H7 (cell line): ENCODE data around the gene STMN3. TPM values are rescaled to one million over a fixed set of nuclear protein-coding genes. Genes with fewer than 3 reads are reported as not detected.
"Not testable (repeated sequence)": the region's sequence is repeated elsewhere in the genome, so short reads cannot be mapped to it uniquely, and the experiment has no call there.

ENCODE experiments used
- DNase-seq: peaks from one replicate; pipeline ENCODE4 v3.0.0; 2012
- H3K27me3 ChIP-seq: 2 replicates; pipeline ENCODE4 v1.6.0; 2011; ENCODE audit warnings: mild to moderate bottlenecking, low read length; ENCODE audit not compliant: control insufficient read depth, insufficient read depth
- H3K36me3 ChIP-seq: replicated peaks from 2 replicates; pipeline ENCODE4 v1.5.1; 2011; ENCODE audit warnings: low read length; ENCODE audit not compliant: control insufficient read depth, insufficient read depth
- H3K4me3 ChIP-seq: 2 replicates; pipeline ENCODE4 v1.5.1; 2011; ENCODE audit warnings: low read depth, mild to moderate bottlenecking, control low read depth, low read length, moderate library complexity; ENCODE audit not compliant: insufficient read depth
- total RNA-seq: library from RNA; depleted of rRNA; stranded (reverse); fragments of >200 nt; shearing (Covaris generic); gene quantifications from 2 replicates; pipeline ENCODE4 v1.2.3, GENCODE V29; 2014

The STMN3 gene
- total RNA-seq, 1 experiment from 2014 or later: 32.7 TPM

- H3K4me3 ChIP-seq: no peak overlapping the region
- H3K27me3 ChIP-seq: no peaks in the 10 kb centered on the region
- DNase-seq: no peak
- peaks cover 7% of the 10 kb centered on the region for H3K36me3 ChIP-seq
Measured at GRCh38 chr20:63617092-63617875, 35.9 kb downstream of the STMN3 start.

- H3K4me3 ChIP-seq, DNase-seq, H3K36me3 ChIP-seq, H3K27me3 ChIP-seq: not testable (repeated sequence)
Measured at GRCh38 chr20:63613863-63614594, 39.2 kb downstream of the STMN3 start.

GRCh38 chr20:63612276-63612931 is 40.8 kb downstream of the STMN3 start:
- Histone ChIP-seq H3K27me3 (no peaks in the 10 kb centered on the region), H3K36me3 (peaks cover 2% of the 10 kb centered on the region), H3K4me3 (no peak overlapping the region)
- no peak for DNase-seq

- Histone ChIP-seq H3K4me3 (no peak overlapping the region), H3K27me3 (no peaks in the 10 kb centered on the region), H3K36me3 (peaks cover 2% of the 10 kb centered on the region)
- DNase-seq: no peak
Measured at GRCh38 chr20:63611646-63612045, 41.6 kb downstream of the STMN3 start.

GRCh38 chr20:63610581-63611435 is 42.4 kb downstream of the STMN3 start:
- DNase-seq: no peak
- no peaks in the 10 kb centered on the region; the same call in none of the 2 replicates for H3K36me3 ChIP-seq
- H3K4me3 ChIP-seq: no peak overlapping the region
- no peaks in the 10 kb centered on the region for H3K27me3 ChIP-seq

GRCh38 chr20:63606686-63607085 is 46.5 kb downstream of the STMN3 start:
- H3K36me3 ChIP-seq: peaks cover 5% of the 10 kb centered on the region
- DNase-seq: no peak
- no peak overlapping the region for H3K4me3 ChIP-seq
- H3K27me3 ChIP-seq: no peaks in the 10 kb centered on the region

- no peak for DNase-seq
- H3K27me3 ChIP-seq: no peaks in the 10 kb centered on the region
- H3K4me3 ChIP-seq: no peak overlapping the region
- H3K36me3 ChIP-seq: peaks cover 8% of the 10 kb centered on the region
Measured at GRCh38 chr20:63602321-63602720, 50.9 kb downstream of the STMN3 start.

- H3K36me3 ChIP-seq, H3K4me3 ChIP-seq, DNase-seq, H3K27me3 ChIP-seq: not testable (repeated sequence)
Measured at GRCh38 chr20:63601679-63602078, 51.5 kb downstream of the STMN3 start.

- no peak for DNase-seq
- Histone ChIP-seq H3K4me3 (no peak overlapping the region), H3K36me3 (peaks cover 8% of the 10 kb centered on the region), H3K27me3 (no peaks in the 10 kb centered on the region)
Measured at GRCh38 chr20:63599396-63600050, 53.7 kb downstream of the STMN3 start.

GRCh38 chr20:63598479-63599395 is 54.5 kb downstream of the STMN3 start:
- H3K36me3 ChIP-seq: peaks cover 8% of the 10 kb centered on the region
- peak; percentile 56 for DNase-seq
- no peaks in the 10 kb centered on the region for H3K27me3 ChIP-seq
- H3K4me3 ChIP-seq: no peak overlapping the region

- H3K27me3 ChIP-seq: no peaks in the 10 kb centered on the region
Measured at GRCh38 chr20:63597651-63598478, 55.4 kb downstream of the STMN3 start.

GRCh38 chr20:63596423-63596822 is 56.8 kb downstream of the STMN3 start:
- Histone ChIP-seq H3K4me3 (no peak overlapping the region), H3K27me3 (no peaks in the 10 kb centered on the region)
- DNase-seq: no peak

More at GRCh38 chr20:63597651-63598478, 55.4 kb downstream of the STMN3 start:
- DNase-seq: peak; percentile 41
- H3K36me3 ChIP-seq: peaks cover 7% of the 10 kb centered on the region
- H3K4me3 ChIP-seq: no peak overlapping the region

More at GRCh38 chr20:63596423-63596822, 56.8 kb downstream of the STMN3 start:
- H3K36me3 ChIP-seq: peaks cover 3% of the 10 kb centered on the region
